Stomach (tissue), 9 donors: Measurements from ENCODE around the gene MYO1H. TPM values are rescaled to one million over a fixed set of nuclear protein-coding genes. Genes with fewer than 3 reads are reported as not detected.
A peak's percentile ranks its signal among the peaks of the same experiment; 100 is the strongest.
"Not testable (repeated sequence)": the region's sequence is repeated elsewhere in the genome, so short reads cannot be mapped to it uniquely, and the experiment has no call there.

ENCODE experiments used
- DNase-seq, 2 donors: peaks; one replicate each; pipeline versions ENCODE4 v3.0.0 to v3.0.0-alpha.2; 2013 to 2019
- H3K27ac ChIP-seq, 5 donors: fragments of 200-600 bp in 4 of 5; sonication (generic) in 4 of 5; one replicate each; pipeline ENCODE4 v1.5.1; 2013 to 2019; ENCODE audit warnings: mild to moderate bottlenecking in 1 of 5, moderate library complexity in 1 of 5
- H3K27me3 ChIP-seq, 3 donors: fragments of 200-600 bp; sonication (generic); one replicate each; pipeline ENCODE4 v1.5.1; 2017 to 2019; ENCODE audit warnings: mixed run types in 1 of 3
- H3K36me3 ChIP-seq, 4 donors: fragments of 200-600 bp; sonication (generic); 1 replicate in 3 of 4; 2 replicates in 1 of 4; pipeline ENCODE4 v1.5.1; 2016 to 2019
- H3K4me1 ChIP-seq, 4 donors: fragments of 200-600 bp; sonication (generic); one replicate each; pipeline ENCODE4 v1.5.1; 2016 to 2019
- H3K4me3 ChIP-seq, 4 donors: fragments of 200-600 bp; sonication (generic) in 3 of 4; one replicate each; pipeline ENCODE4 v1.5.1; 2016 to 2019; ENCODE audit warnings: mild to moderate bottlenecking in 1 of 4
- H3K9me3 ChIP-seq, 4 donors: fragments of 200-600 bp; sonication (generic); one replicate each; pipeline ENCODE4 v1.5.1; 2016 to 2019
- EP300 ChIP-seq: sonication (generic); formaldehyde crosslinking; IDR thresholded peaks from one replicate; pipeline ENCODE4 v1.6.1; 2017; ENCODE audit warnings: antibody characterized with exemption
- POLR2A ChIP-seq, 4 donors: fragments of 450-650 bp; IDR thresholded peaks; one replicate each; pipeline ENCODE4 v1.6.1; 2016; ENCODE audit warnings: antibody characterized with exemption in 4 of 4, control low read depth in 2 of 4, mild to moderate bottlenecking in 1 of 4, moderate library complexity in 1 of 4
- POLR2AphosphoS5 ChIP-seq, 3 donors: sonication (generic); formaldehyde crosslinking; IDR thresholded peaks; one replicate each; pipeline ENCODE4 v1.6.1; 2016; ENCODE audit warnings: antibody characterized with exemption in 3 of 3
- WGBS, 5 donors: extraction: QIAGEN DNeasy Blood & Tissue Kit in 3 of 5; methylation state at CpG; one replicate each; pipeline versions ENCODE4 v1.1.5 to v1.1.7; 2013 to 2018; 5-methylcytosine and 5-hydroxymethylcytosine counted together
- intact Hi-C: fragments of 100-400 bp; cut with DNase I; formaldehyde crosslinking; loops from one replicate; pipeline ENCODE4 v1.15.1; 2023; ENCODE audit warnings: low total_unique reads
- polyA plus RNA-seq, 3 donors: library from polyadenylated mRNA; stranded (reverse); fragments of 200-250 nt; gene quantifications; one replicate each; pipeline ENCODE4 v1.2.3, GENCODE V29; 2013
- total RNA-seq, 5 donors: library from RNA; depleted of rRNA; stranded (reverse); fragments of >200 nt; gene quantifications; one replicate each; pipeline versions ENCODE4 v1.1.0 to v1.2.3, GENCODE V29; 2014 to 2016
- TF ChIP-seq, protein P1 (sequence below), 7 experiments: fragments of 450-650 bp in 4 of 7; fragments of 200-600 bp in 3 of 7; sonication (generic) in 3 of 7; IDR thresholded peaks; one replicate each; pipeline ENCODE4 v1.5.1; 2016 to 2019; ENCODE audit warnings: antibody characterized with exemption in 7 of 7, control low read depth in 2 of 7, mild to moderate bottlenecking in 1 of 7
- donor health status: healthy with polysubstance abuse.
- donor health status: Bipolar disorder and iron deficiency.
- donor health status: healthy.

MYO1H gene
- total and polyA plus RNA-seq, 8 donors = 0.08 TPM; not detected in 7

DNA sequence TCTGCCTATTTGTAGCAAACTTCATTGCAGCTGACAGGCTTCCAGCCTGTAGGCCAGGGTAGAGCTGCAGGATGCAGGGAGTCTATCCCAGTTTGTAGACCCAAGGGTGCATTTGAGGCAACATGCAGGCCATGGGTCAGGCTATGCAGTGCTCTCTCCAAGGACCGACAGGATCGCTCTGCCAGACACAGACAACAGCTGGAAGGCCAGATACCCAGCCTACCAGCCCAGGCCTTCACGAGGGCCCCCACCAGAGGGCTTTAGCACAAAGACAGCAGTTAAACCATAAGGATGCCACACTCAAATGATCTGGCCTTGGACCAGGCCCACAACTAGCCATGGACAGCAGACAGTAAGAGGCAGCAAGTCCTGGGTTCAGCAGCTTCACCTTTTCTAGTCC lies 119.1 kb downstream of the MYO1H start:
- peak overlapping the region in 4 of 5 donors; percentile 93 to 95 (median 94) for H3K27ac ChIP-seq
- no peaks in the 10 kb centered on the region for H3K27me3 ChIP-seq
- no peaks in the 10 kb centered on the region for H3K9me3 ChIP-seq
- peaks cover 35 to 86% (median 68%) of the 10 kb centered on the region in 4 donors for H3K4me1 ChIP-seq
- H3K36me3 ChIP-seq = peaks cover 22 to 55% (median 51%) of the 10 kb centered on the region in 4 donors
- intact Hi-C loops = no loop called here
- no peak for DNase-seq
- TF ChIP-seq POLR2AphosphoS5 (IDR thresholded peaks at IDR 0.05) (no peak), POLR2A (IDR thresholded peaks at IDR 0.05) (no peak), EP300 (no peak)
- TF ChIP-seq, protein P1, sequence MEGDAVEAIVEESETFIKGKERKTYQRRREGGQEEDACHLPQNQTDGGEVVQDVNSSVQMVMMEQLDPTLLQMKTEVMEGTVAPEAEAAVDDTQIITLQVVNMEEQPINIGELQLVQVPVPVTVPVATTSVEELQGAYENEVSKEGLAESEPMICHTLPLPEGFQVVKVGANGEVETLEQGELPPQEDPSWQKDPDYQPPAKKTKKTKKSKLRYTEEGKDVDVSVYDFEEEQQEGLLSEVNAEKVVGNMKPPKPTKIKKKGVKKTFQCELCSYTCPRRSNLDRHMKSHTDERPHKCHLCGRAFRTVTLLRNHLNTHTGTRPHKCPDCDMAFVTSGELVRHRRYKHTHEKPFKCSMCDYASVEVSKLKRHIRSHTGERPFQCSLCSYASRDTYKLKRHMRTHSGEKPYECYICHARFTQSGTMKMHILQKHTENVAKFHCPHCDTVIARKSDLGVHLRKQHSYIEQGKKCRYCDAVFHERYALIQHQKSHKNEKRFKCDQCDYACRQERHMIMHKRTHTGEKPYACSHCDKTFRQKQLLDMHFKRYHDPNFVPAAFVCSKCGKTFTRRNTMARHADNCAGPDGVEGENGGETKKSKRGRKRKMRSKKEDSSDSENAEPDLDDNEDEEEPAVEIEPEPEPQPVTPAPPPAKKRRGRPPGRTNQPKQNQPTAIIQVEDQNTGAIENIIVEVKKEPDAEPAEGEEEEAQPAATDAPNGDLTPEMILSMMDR (IDR thresholded peaks at IDR 0.05) = no peak
- 63 to 90% (median 75%) methylated on average over 3 of the region's 3 CpGs; no CpG with 5 or more reads in 1 of the 5 donors for WGBS, 5 donors
- no peak overlapping the region for H3K4me3 ChIP-seq

DNA sequence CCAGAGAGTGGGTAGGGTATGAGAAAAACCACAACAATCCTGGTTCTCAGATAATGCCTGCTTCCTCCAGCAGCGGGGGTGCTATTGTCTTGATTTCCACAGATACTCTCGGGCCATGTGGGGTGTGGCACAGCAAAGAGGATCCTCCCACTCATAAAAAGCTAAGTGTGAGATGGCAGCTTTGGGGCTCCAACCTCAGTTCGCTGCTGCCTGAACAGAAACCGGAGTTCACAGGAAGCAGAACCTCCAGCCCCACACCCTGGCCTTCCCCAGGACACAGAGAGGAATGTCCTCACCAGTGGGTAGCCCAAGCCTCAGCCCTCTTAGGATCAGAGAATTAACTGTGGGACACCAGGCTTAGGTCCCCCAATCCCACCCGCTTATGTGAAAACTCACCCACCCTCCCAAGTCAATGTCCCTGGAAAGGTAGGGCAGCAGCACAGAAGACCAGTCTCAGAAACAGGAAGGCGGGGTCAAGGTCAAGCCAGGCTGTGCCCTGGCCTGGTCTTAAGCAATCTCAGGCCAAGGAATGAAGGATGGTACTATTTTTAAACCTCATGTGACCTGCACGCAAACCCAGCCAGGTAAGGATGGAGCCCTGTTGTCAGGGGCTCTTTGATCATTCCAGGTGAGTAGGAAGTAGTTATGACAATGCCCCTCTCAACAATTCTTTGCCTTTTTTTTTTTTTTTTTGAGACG lies 120.4 kb downstream of the MYO1H start:
- 69 to 89% (median 80%) methylated on average over 7 to 8 of the region's 8 CpGs for WGBS, 5 donors
- H3K4me1 ChIP-seq = peaks cover 26 to 80% (median 58%) of the 10 kb centered on the region in 4 donors
- intact Hi-C loops = no loop called here
- no peaks in the 10 kb centered on the region for H3K27me3 ChIP-seq
- peak overlapping the region in 4 of 5 donors; percentile 93 to 95 (median 94) for H3K27ac ChIP-seq
- DNase-seq = no peak
- TF ChIP-seq POLR2A (IDR thresholded peaks at IDR 0.05) (no peak), POLR2AphosphoS5 (IDR thresholded peaks at IDR 0.05) (no peak), EP300 (no peak)
- TF ChIP-seq, protein P1 (IDR thresholded peaks at IDR 0.05) = no peak
- H3K4me3 ChIP-seq = no peak overlapping the region
- H3K9me3 ChIP-seq = no peaks in the 10 kb centered on the region
- H3K36me3 ChIP-seq = peaks cover 22 to 55% (median 52%) of the 10 kb centered on the region in 4 donors

DNA sequence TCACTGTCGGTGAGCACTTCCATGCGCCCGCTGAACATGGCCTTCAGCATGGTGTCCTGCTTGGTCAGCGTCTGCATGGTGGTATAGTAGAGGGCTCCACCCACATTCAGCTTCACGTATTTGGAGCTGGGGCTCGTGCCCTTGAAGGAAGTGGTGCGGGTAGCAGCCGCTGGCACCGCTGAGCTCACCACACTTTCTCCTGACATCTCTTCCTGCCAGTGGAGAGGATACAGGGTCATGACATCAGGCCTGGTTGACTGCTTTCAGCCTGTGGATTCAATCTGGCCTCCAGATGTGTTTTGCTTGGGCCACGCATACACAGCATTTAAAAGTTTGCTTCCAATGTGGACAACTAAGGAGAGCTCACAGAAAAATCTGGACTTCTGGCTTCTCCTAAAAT lies 121.8 kb downstream of the MYO1H start:
- TF ChIP-seq, protein P1 (IDR thresholded peaks at IDR 0.05) = no peak
- intact Hi-C loops = no loop called here
- Histone ChIP-seq H3K27me3 (no peaks in the 10 kb centered on the region), H3K4me1 (peaks cover 13 to 80% (median 53%) of the 10 kb centered on the region in 4 donors), H3K4me3 (no peak overlapping the region), H3K9me3 (no peaks in the 10 kb centered on the region), H3K27ac (peak overlapping the region in 2 of 5 donors; percentile 5 to 26), H3K36me3 (peaks cover 22 to 60% (median 54%) of the 10 kb centered on the region in 4 donors)
- WGBS, 5 donors = 87 to 95% (median 92%) methylated on average over 9 to 10 of the region's 10 CpGs
- no peak for DNase-seq

DNA sequence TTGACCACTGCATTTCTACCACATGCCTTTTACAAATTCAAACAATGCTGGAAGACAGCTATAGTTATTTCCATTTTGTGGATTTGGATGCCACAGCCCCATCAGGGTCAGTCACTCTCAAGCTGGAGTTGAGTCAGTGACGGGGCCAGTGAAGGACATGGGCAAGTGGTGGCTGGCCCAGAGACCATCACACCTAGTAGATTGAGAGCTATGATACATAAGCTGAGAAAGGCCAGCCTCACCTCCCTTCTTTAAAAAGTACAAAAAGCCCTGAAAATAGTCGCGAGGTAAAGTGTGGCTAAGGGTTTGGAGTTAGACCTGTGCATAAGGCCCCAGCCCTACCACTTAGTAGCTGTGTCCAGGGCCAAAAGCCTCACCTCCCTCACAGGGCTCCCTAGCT lies 125.3 kb downstream of the MYO1H start:
- Histone ChIP-seq H3K4me3 (no peak overlapping the region), H3K27me3 (no peaks in the 10 kb centered on the region), H3K4me1 (peaks cover 12 to 69% (median 41%) of the 10 kb centered on the region in 4 donors), H3K27ac (peak overlapping the region in 1 of 5 donors; percentile 98), H3K36me3 (peaks cover 11 to 30% (median 22%) of the 10 kb centered on the region in 4 donors), H3K9me3 (no peaks in the 10 kb centered on the region)
- intact Hi-C loops = no loop called here
- no peak for DNase-seq
- 89 to 98% (median 93%) methylated on average over 3 of the region's 3 CpGs for WGBS, 5 donors
- TF ChIP-seq, protein P1 (IDR thresholded peaks at IDR 0.05) = no peak

DNA sequence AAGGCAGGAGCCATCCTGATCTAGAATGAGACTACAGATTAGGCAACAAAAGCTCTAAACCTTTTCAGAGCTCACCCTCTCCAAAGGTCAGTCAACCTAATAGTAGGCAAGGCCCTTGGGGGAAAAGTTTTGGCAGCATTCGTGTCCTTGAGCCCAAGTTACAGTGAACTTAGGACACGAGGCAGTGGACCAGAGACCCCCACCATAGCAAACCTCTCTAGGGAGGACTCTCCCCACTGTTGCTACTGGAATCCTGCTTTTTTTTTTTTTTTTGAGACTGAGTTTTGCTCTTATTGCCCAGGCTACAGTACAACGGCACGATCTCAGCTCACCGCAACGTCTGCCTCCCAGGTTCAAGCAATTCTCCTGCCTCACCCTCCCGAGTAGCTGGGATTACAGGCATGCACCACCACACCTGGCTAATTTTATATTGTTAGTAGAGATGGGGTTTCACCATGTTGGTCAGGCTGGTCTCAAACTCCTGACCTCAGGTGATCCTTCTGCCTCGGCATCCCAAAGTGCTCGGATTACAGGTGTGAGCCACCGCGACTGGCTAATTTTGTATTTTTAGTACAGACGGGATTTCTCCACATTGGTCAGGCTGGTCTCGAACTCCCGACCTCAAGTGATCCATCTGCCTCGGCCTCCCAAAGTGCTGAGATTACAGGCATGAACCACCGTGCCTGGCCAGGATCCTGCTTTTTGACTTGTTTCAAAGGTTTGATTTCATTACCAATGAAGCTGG lies 126.0 kb downstream of the MYO1H start:
- H3K9me3 ChIP-seq, intact Hi-C loops, DNase-seq, H3K27me3 ChIP-seq, H3K4me3 ChIP-seq: not testable (repeated sequence)
- Histone ChIP-seq H3K4me1 (peaks cover 15 to 72% (median 45%) of the 10 kb centered on the region in 4 donors), H3K27ac (peak overlapping the region in 2 of 5 donors; percentile 7 to 98), H3K36me3 (peaks cover 6 to 23% (median 15%) of the 10 kb centered on the region in 4 donors)
- WGBS, 5 donors = 87 to 95% (median 94%) methylated on average over 16 of the region's 16 CpGs
